ENCODE measurements around the gene EN2.

- TF ChIP-seq CTCF (IDR thresholded peaks at IDR 0.05) (no peak), POLR2A (IDR thresholded peaks at IDR 0.05) (no peak), EP300 (IDR thresholded peaks at IDR 0.05) (no peak), POLR2AphosphoS5 (IDR thresholded peaks at IDR 0.05) (no peak)
Observed at GRCh38 chr7:155422599-155423336, 35.2 kb upstream of the EN2 start.

Measured in gastroesophageal sphincter (tissue), 3 donors.